Umbilical cord (tissue), 2 donors: Measurements from ENCODE around the gene MCAT. TPM values are rescaled to one million over a fixed set of nuclear protein-coding genes. Genes with fewer than 3 reads are reported as not detected.

Experiments used
- DNase-seq: peaks from one replicate; pipeline ENCODE4 v3.0.0-alpha.2; 2015; ENCODE audit warnings: low spot score
- total RNA-seq: library from RNA; depleted of rRNA; stranded (reverse); fragments of >200 nt; gene quantifications from one replicate; pipeline ENCODE4 v1.2.3, GENCODE V29; 2014; ENCODE audit warnings: low replicate concordance; ENCODE audit not compliant: insufficient read depth

MCAT gene
- total RNA-seq, 1 donor from 2014 or later: 13.7 TPM

DNA sequence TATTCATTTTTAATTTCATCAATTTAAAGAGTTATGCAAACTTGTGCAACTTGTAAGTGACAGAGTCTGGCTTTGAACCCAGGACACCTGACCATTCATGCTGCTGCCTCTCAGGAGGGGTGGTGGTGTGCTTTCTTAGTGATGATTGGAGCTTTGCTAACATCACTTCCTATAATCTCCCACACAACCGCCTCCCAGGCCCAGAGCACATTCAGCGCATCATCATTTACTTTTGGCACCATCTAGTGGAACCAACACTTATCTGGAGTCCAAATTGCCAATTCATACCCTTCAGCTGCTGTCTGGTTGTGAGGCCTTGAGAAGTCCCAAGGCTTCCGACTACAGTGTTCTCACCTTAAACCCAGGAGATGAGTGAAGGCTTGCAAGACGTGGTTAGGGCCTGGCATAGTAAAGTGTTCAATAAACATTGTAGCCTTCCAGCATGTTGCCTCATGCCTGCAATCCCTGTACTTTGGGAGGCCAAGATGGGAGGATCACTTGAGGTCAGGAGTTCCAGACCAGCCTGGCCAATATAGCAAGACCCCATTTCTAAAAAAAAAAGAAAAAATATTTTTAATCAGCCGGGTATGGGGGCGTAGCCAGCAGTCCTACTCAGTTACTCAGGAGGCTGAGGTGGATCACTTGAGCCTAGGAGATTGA, 52.9 kb downstream of the MCAT start:
- peak; percentile 90 for DNase-seq

GRCh38 chr22:43088984-43089717, 54.0 kb downstream of the MCAT start, which contains the start of gene TTLL1:
TSS of gene TTLL1 (minus strand) at chr22:43089391. CDS start at chr22:43075586, 13,805 bp downstream.
- peak; percentile 91 for DNase-seq

DNA sequence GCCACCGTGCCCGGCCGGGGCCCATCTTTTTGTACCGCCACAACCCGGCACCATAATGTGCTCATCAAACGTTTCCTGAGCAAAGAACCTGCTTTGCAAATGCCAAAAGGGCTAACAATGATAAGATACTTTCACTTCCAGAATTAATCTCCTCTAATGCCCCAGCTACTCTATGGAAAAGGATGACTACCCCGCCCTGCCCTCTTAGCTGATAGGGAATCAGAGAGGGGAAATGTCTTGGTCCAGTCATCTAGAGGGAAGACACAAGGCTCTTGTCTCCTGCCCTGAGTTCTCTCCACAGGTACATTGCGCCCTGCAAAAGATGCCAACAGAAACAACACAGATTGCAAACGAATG, 54.6 kb downstream of the MCAT start:
- DNase-seq: no peak

DNA sequence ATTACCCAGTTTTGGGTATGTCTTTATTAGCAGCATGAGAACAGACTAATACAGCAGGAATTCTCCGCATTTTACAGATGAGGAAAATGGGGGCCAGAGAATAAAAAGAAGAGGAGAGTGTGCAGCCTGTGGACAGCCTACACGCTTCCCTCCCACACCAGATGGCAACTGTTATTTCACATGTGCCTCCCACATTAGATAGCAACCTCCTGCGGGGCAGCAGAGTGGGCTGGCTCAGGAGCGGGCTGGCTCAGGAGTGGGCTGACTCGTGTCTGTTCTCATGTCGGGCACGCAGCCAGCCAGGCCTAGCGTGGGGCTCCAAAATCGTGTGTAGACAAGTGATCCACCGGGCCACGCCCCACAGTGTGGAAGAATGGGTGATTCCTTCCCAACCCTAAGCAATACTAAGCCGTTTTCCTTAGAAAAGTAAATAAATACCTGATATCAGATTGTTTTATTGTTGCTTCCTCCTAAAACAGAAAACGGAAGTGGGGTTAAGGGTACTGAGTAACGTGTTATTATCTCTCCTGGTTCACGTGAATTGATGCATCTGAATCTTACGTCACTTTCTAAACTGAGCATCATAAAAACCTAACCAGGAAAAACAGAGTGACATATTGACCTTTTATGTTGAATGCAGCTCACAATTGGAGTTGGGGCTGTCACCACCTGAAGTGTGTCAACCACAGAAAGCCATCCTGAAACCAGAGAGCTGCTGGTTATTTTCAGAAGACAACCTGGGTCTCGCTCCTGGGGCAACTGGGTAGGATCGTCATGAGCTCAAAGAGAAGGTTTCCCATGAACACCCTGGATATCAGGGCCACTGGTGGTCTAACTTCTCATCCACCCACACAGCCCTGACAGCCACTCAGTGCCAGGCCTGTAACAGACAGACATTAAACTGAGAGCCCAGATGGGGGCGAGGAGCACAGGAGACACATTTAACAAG, 57.3 kb downstream of the MCAT start:
- no peak for DNase-seq

Other genes starting within 250 kb of the MCAT start
- 77.8 TPM for gene PACSIN2, start 128.2 kb downstream of the MCAT start, total RNA-seq
- gene TTLL1, start 54.0 kb downstream of the MCAT start, total RNA-seq: 11.8 TPM
- gene BIK, start 32.6 kb downstream of the MCAT start, total RNA-seq: not detected
- gene TSPO, start 8.2 kb upstream of the MCAT start, total RNA-seq: 180 TPM
- gene TTLL12, start 43.7 kb upstream of the MCAT start, total RNA-seq: 10.6 TPM
- 3.6 TPM for gene SCUBE1, start 200.0 kb upstream of the MCAT start, total RNA-seq